Type B pancreatic cell (in vitro differentiated cells): Measurements from ENCODE around the gene MYO1C. TPM values are rescaled to one million over a fixed set of nuclear protein-coding genes. Genes with fewer than 3 reads are reported as not detected.
"Not testable (repeated sequence)": the region's sequence is repeated elsewhere in the genome, so short reads cannot be mapped to it uniquely, and the experiment has no call there.

ENCODE experiments used
- DNase-seq: peaks from one replicate; pipeline ENCODE4 v3.0.0; 2021; ENCODE audit warnings: mixed read lengths; ENCODE audit not compliant: unreplicated experiment; ENCODE audit errors: extremely low spot score
- H3K27ac Mint-ChIP-seq: 2 replicates; pipeline ENCODE4 v1.8.0; 2021; ENCODE audit warnings: mild to moderate bottlenecking, mixed read lengths
- H3K27me3 Mint-ChIP-seq: 2 replicates; pipeline ENCODE4 v1.8.0; 2021; ENCODE audit warnings: mixed read lengths
- H3K36me3 Mint-ChIP-seq: 2 replicates; pipeline ENCODE4 v1.8.0; 2021; ENCODE audit warnings: mixed read lengths
- H3K4me1 Mint-ChIP-seq: one replicate; pipeline ENCODE4 v1.8.0; 2021; ENCODE audit warnings: mixed read lengths; ENCODE audit not compliant: unreplicated experiment
- H3K4me3 Mint-ChIP-seq: 2 replicates; pipeline ENCODE4 v1.8.0; 2021; ENCODE audit warnings: mild to moderate bottlenecking, mixed read lengths
- H3K9me3 Mint-ChIP-seq: 2 replicates; pipeline ENCODE4 v1.8.0; 2021; ENCODE audit warnings: mixed read lengths
- total RNA-seq: library from RNA; stranded (reverse); gene quantifications from 2 replicates; pipeline ENCODE4 v1.2.1, GENCODE V29; 2021; ENCODE audit warnings: low replicate concordance
- TF ChIP-seq, protein P1 (sequence below): fragments of 200-600 bp; sonication (generic); conservative IDR thresholded peaks from 2 replicates; pipeline ENCODE4 v1.5.0; 2021; ENCODE audit warnings: antibody characterized with exemption, mild to moderate bottlenecking

MYO1C gene
- total RNA-seq, 1 donor from 2014 or later: 73.6 TPM

DNA sequence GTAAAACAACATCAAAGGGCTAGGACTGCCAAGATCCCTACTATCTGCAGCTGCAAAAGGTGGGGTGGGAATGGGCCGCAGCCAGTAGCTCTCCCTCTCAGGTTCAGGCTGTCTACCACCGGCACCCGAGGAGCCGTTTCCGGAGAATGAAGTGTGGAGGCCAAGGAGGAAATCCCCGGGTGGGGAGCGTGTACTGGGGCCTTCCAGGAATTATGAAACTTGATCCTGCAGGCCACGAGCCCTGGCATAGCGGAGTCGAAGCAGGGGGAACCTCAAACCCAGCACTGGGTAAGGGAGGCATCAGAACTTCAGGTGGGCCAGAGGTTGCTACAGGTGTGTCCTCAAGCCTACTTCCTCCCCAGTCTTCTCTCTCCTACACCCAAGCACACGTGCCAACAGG lies 18.8 kb upstream of the MYO1C start:
- no peaks in the 10 kb centered on the region for H3K27me3 Mint-ChIP-seq
- H3K27ac Mint-ChIP-seq: peak overlapping the region; percentile 56
- H3K4me1 Mint-ChIP-seq: peaks cover 16% of the 10 kb centered on the region
- no peak for DNase-seq
- H3K9me3 Mint-ChIP-seq: no peaks in the 10 kb centered on the region
- no peak overlapping the region for H3K4me3 Mint-ChIP-seq
- TF ChIP-seq, protein P1, sequence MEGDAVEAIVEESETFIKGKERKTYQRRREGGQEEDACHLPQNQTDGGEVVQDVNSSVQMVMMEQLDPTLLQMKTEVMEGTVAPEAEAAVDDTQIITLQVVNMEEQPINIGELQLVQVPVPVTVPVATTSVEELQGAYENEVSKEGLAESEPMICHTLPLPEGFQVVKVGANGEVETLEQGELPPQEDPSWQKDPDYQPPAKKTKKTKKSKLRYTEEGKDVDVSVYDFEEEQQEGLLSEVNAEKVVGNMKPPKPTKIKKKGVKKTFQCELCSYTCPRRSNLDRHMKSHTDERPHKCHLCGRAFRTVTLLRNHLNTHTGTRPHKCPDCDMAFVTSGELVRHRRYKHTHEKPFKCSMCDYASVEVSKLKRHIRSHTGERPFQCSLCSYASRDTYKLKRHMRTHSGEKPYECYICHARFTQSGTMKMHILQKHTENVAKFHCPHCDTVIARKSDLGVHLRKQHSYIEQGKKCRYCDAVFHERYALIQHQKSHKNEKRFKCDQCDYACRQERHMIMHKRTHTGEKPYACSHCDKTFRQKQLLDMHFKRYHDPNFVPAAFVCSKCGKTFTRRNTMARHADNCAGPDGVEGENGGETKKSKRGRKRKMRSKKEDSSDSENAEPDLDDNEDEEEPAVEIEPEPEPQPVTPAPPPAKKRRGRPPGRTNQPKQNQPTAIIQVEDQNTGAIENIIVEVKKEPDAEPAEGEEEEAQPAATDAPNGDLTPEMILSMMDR: no peak
- peaks cover 4% of the 10 kb centered on the region for H3K36me3 Mint-ChIP-seq

DNA sequence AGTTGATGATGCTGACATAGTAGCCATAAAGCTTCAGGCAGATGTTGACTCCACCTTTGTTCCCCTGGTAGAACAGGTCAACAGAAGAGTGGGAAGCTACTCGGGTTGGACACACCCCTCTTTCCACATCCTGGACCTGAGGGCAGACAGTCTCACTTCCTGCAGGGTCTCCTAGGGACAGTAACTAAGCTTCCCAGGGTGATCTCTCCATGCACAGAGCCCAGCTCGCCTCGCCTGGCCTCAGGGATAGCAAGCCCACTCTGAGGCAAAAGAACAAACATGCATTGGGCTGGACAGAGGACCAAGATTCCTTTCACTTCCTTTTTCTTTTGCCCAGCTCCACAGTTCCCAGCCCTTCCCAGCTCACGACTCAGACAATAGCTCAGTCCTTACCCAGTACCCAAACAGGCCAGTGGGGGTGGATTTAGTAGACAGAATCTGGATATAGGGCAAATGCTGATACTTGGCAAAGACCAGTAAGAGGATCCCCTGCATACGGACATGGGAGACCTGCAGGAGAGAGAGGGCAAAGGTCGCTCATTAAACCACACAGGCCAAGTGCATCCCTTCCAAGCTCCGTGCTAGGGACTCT lies 16.9 kb upstream of the MYO1C start:
- H3K4me1 Mint-ChIP-seq: peaks cover 7% of the 10 kb centered on the region
- H3K27me3 Mint-ChIP-seq: no peaks in the 10 kb centered on the region
- TF ChIP-seq, protein P1: no peak
- peaks cover 4% of the 10 kb centered on the region for H3K36me3 Mint-ChIP-seq
- no peak for DNase-seq
- no peaks in the 10 kb centered on the region for H3K9me3 Mint-ChIP-seq
- no peak overlapping the region for H3K4me3 Mint-ChIP-seq
- peak overlapping the region; percentile 69 for H3K27ac Mint-ChIP-seq

DNA sequence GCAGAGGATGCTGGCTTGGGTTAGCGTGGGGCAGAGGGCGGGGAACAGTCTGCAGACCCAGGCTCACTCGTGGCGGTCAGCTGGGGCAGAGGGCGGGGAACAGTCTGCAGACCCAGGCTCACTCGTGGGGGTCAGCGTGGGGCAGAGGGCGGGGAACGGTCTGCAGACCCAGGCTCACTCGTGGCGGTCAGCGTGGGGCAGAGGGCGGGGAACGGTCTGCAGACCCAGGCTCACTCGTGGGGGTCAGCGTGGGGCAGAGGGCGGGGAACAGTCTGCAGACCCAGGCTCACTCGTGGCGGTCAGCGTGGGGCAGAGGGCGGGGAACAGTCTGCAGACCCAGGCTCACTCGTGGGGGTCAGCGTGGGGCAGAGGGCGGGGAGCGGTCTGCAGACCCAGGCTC lies 16.2 kb upstream of the MYO1C start:
- H3K4me1 Mint-ChIP-seq: peaks cover 12% of the 10 kb centered on the region
- H3K4me3 Mint-ChIP-seq, H3K27ac Mint-ChIP-seq, H3K27me3 Mint-ChIP-seq, H3K9me3 Mint-ChIP-seq, DNase-seq, H3K36me3 Mint-ChIP-seq: not testable (repeated sequence)

DNA sequence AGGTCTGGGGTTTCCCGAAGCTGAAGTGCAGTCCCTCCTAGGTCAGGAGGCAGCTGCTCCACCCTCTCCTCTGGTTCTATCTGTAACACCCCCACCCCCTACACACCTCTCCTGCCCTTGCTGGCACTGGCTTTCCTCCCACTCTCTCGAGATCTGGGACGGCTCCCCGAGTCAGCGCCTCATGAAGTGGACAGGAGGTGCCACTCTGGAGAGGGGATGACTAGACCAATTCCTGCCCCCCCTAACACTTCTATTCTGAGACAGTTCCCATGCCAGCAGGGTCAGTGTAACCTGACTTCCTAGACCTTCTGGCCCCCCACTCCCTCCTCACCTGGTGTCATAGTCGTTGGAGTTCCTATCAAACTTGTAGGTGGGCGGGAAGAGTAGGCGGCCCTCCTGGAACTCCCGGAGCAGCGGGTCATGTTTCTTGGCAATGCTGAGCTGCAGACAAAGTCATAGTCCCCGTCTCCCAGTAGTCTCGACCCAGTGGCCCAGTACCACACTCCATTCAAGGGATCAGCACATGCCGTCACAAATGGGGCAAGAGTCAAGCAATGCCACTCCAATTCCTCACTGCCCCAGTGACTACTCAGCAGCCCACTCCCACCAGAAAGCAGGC lies 14.3 kb upstream of the MYO1C start:
- peaks cover 4% of the 10 kb centered on the region for H3K36me3 Mint-ChIP-seq
- no peaks in the 10 kb centered on the region for H3K9me3 Mint-ChIP-seq
- H3K4me3 Mint-ChIP-seq: no peak overlapping the region
- no peak for DNase-seq
- TF ChIP-seq, protein P1: no peak
- peaks cover 12% of the 10 kb centered on the region for H3K4me1 Mint-ChIP-seq
- H3K27me3 Mint-ChIP-seq: no peaks in the 10 kb centered on the region
- no peak overlapping the region for H3K27ac Mint-ChIP-seq

DNA sequence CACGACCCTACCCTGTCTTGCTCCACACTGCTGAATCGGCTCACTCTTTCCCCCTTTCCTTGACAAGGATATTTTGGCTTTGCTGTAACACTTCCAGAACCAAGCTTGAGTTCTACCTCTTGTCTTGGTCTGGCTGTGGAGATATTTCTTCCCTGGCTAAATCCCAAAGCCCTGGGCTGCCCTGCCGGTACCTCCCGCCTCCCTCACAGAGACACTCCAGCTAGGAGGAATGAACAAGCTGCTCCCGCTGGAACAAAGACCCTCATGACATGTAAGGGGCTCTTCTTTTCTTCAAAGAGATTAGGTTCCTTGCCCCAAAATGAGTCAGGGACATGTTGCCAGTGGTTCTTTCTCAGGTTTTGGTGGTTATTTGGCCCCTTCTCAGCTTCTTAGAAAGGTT lies 13.1 kb upstream of the MYO1C start:
- no peak for DNase-seq
- Mint-ChIP-seq H3K27ac (no peak overlapping the region), H3K4me3 (no peak overlapping the region), H3K27me3 (no peaks in the 10 kb centered on the region), H3K36me3 (peaks cover 4% of the 10 kb centered on the region), H3K4me1 (peaks cover 12% of the 10 kb centered on the region), H3K9me3 (no peaks in the 10 kb centered on the region)
- TF ChIP-seq, protein P1: no peak

DNA sequence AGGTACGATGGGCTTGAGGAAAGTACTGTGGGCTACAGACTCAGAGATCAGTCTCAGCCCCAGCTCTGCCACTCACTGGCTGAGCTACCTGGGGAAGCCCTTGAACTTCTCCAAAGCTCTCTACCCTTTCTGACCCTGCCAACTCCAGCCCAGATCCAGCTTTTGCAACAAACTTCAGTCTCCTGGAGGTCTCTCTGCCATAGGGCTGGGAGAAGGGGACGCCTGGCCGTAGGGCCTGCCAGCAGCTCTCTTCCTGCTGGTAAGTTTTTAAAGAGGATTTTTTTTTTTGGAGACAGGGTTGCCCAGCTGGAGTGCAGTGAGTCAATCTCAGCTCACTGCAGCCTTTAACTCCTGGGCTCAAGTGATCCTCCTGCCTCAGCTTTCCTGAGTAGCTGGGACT lies 12.4 kb upstream of the MYO1C start:
- H3K9me3 Mint-ChIP-seq: no peaks in the 10 kb centered on the region
- H3K36me3 Mint-ChIP-seq: peaks cover 4% of the 10 kb centered on the region
- TF ChIP-seq, protein P1: no peak
- no peak overlapping the region for H3K4me3 Mint-ChIP-seq
- peaks cover 12% of the 10 kb centered on the region for H3K4me1 Mint-ChIP-seq
- no peak overlapping the region for H3K27ac Mint-ChIP-seq
- DNase-seq: no peak
- no peaks in the 10 kb centered on the region for H3K27me3 Mint-ChIP-seq
